H1 (cell line): ENCODE results near the gene ODAD3. TPM values are rescaled to one million over a fixed set of nuclear protein-coding genes. Genes with fewer than 3 reads are reported as not detected.

ENCODE experiments used
- ASH2L ChIP-seq: fragments of 200-600, 300-600 bp; sonication (generic); IDR thresholded peaks from one replicate; pipeline ENCODE4 v1.7.1; 2017; ENCODE audit warnings: low read length
- BACH1 ChIP-seq: IDR thresholded peaks from 2 replicates; pipeline ENCODE4 v1.6.1; 2012; ENCODE audit warnings: low read length, improper control_type of control experiment
- CHD7 ChIP-seq: fragments of 300-600 bp; sonication (generic); IDR thresholded peaks from 2 replicates; pipeline ENCODE4 v1.7.1; 2012; ENCODE audit warnings: low read length, moderate library complexity, mild to moderate bottlenecking, inconsistent platforms; ENCODE audit not compliant: insufficient replicate concordance
- CREB1 ChIP-seq: IDR thresholded peaks from 2 replicates; pipeline ENCODE4 v1.6.1; 2012; ENCODE audit warnings: inconsistent platforms
- NRF1 ChIP-seq: IDR thresholded peaks from 2 replicates; pipeline ENCODE4 v1.6.1; 2011; ENCODE audit warnings: mild to moderate bottlenecking, low read depth, low read length, improper control_type of control experiment
- POLR2A ChIP-seq, 2 experiments: IDR thresholded peaks; 1 replicate in 1 of 2; 2 replicates in 1 of 2; pipeline ENCODE4 v1.6.1; 2011; ENCODE audit warnings: low read depth in 2 of 2, low read length in 2 of 2, mild to moderate bottlenecking in 2 of 2; ENCODE audit errors: control extremely low read depth in 1 of 2
- POLR2AphosphoS5 ChIP-seq: IDR thresholded peaks from 2 replicates; pipeline ENCODE4 v1.6.1; 2011; ENCODE audit warnings: low read depth, low read length
- RXRA ChIP-seq: IDR thresholded peaks from 2 replicates; pipeline ENCODE4 v1.6.1; 2011; ENCODE audit warnings: low read depth, mild to moderate bottlenecking, low read length, moderate library complexity; ENCODE audit not compliant: insufficient read depth
- TCF12 ChIP-seq: IDR thresholded peaks from 2 replicates; pipeline ENCODE4 v1.6.1; 2011; ENCODE audit warnings: low read depth, mild to moderate bottlenecking, low read length
- polyA plus RNA-seq, 7 experiments: library from polyadenylated mRNA; depleted of rRNA in 3 of 7; stranded (reverse) in 5 of 7; unstranded in 2 of 7; fragments of >200 nt in 5 of 7; fragments of 200-250 nt in 2 of 7; gene quantifications; 1 replicate in 5 of 7; 2 replicates in 1 of 7; 4 replicates in 1 of 7; pipeline versions ENCODE4 v1.2.1 to v1.2.3, GENCODE V29; 2011 to 2013; ENCODE audit warnings: missing spikeins in 2 of 7, mixed read lengths in 2 of 7
- total RNA-seq: library from RNA; stranded (reverse); fragmentation: NEBNext Ultra II Directional; extraction: Animal tissue kit (Norgen Biotek cat#: 25700); gene quantifications from 2 replicates; pipeline ENCODE4 v1.2.1, GENCODE V29; 2021
- TF ChIP-seq, protein P1 (sequence below): IDR thresholded peaks from 2 replicates; pipeline ENCODE4 v1.6.1; 2012; ENCODE audit warnings: low read length, inconsistent platforms

The ODAD3 gene
- total and polyA plus RNA-seq, 2 of the 8 experiments (the other 6 are each of a cell fraction or from before 2014, with no cell fraction given): 2.1 to 2.2 TPM

- TF ChIP-seq CHD7: no peak
- 0 out of 3 replicates have a peak, but pooled peaks of 1 of the 2 experiments have one; percentile 17 for TF ChIP-seq POLR2A (IDR thresholded peaks at IDR 0.05; ENCODE audit: control extremely low read depth in 1 of 2, low read depth in 2 of 2, low read length in 2 of 2)
- TF ChIP-seq, protein P1, sequence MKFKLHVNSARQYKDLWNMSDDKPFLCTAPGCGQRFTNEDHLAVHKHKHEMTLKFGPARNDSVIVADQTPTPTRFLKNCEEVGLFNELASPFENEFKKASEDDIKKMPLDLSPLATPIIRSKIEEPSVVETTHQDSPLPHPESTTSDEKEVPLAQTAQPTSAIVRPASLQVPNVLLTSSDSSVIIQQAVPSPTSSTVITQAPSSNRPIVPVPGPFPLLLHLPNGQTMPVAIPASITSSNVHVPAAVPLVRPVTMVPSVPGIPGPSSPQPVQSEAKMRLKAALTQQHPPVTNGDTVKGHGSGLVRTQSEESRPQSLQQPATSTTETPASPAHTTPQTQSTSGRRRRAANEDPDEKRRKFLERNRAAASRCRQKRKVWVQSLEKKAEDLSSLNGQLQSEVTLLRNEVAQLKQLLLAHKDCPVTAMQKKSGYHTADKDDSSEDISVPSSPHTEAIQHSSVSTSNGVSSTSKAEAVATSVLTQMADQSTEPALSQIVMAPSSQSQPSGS: no peak
- TF ChIP-seq ASH2L: peak; percentile 24
- no peak for TF ChIP-seq RXRA
- TF ChIP-seq POLR2AphosphoS5: no peak; the same call in none of the 2 replicates
- no peak for TF ChIP-seq NRF1
- 0 out of 2 replicates have a peak, but pooled peaks have one; percentile 9 for TF ChIP-seq TCF12
- peak; percentile 72 for TF ChIP-seq BACH1
- TF ChIP-seq CREB1: 0 out of 2 replicates have a peak, but pooled peaks have one; percentile 53
Measured at GRCh38 chr19:11482384-11483050, 47.6 kb upstream of the ODAD3 start (continued).
